Measurements from ENCODE around the gene PLA2G15.

The PLA2G15 gene

GRCh38 chr16:68227850-68228553 lies 17.2 kb upstream of the PLA2G15 start:
- H3K4me3 ChIP-seq (ENCODE audit: low read depth, low read length) = no peak overlapping the region
- no peak for TF ChIP-seq CTCF (conservative IDR thresholded peaks at IDR 0.05; ENCODE audit: low read depth, low read length)
- no peak for DNase-seq (ENCODE audit: low read depth)

DNA sequence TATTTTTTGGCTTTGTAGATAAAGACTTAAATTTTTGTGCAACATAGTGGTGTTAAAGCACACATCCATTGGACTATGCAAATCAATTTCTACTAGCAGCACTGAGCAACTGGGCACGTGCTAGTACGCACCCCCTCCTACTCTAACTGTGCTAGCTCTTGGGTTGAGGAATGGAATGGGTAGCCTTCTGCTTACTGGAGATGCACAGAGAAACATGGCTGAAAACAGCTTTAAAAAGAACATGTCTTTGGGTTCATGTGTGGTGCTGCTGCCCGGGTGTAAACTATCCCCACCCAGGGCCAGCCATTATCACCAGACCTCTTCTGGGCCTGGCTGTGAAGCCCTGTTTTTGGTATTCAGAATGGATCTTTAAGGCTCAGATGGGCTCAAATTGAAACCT lies 16.5 kb upstream of the PLA2G15 start:
- H3K4me3 ChIP-seq (ENCODE audit: low read depth, low read length) = no peak overlapping the region
- no peak for TF ChIP-seq CTCF (conservative IDR thresholded peaks at IDR 0.05; ENCODE audit: low read depth, low read length)
- no peak for DNase-seq (ENCODE audit: low read depth)

DNA sequence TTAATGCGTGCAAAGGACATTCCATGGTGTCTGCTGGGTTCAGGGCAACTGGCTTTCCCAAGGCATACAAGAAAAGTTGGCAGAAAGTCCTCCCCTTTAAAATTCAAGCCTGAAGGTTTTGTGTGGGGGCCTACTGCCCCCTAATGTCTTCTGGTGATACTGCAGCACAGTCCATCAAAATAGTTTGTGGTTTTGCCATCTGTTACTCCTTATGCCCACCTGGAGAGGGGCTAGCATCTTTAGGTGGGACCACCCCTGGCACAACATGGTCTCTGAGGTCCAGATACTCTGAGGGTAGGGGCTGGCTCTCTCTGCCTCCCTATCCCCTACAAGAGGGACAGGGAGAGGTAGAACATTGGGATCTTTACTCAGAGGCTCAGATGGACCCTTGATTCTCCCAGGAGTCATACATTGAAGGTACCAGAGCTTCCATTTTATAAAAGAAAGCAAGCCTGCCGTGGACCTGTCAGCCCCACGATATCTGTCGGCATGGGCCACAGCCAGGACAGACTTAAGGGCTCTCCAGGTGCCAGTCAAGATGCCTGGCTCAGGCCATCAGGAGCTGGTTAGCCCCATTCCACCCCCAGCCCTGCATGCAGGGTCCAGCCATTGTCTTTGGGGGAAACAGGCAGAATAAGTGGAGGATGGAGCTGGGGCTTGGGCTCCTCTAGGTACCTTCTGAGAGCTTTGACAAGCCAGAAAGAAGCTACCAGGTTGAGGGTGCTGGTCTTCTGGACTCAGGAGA lies 15.6 kb upstream of the PLA2G15 start:
- peak; percentile 91 for TF ChIP-seq CTCF (conservative IDR thresholded peaks at IDR 0.05; ENCODE audit: low read depth, low read length)
- peak; percentile 72 for DNase-seq (ENCODE audit: low read depth)
- no peak overlapping the region for H3K4me3 ChIP-seq (ENCODE audit: low read depth, low read length)

- no peak overlapping the region for H3K4me3 ChIP-seq (ENCODE audit: low read depth, low read length)
- no peak for TF ChIP-seq CTCF (conservative IDR thresholded peaks at IDR 0.05; ENCODE audit: low read depth, low read length)
- DNase-seq (ENCODE audit: low read depth) = no peak
Measured at GRCh38 chr16:68230176-68230571, 15.0 kb upstream of the PLA2G15 start.

DNA sequence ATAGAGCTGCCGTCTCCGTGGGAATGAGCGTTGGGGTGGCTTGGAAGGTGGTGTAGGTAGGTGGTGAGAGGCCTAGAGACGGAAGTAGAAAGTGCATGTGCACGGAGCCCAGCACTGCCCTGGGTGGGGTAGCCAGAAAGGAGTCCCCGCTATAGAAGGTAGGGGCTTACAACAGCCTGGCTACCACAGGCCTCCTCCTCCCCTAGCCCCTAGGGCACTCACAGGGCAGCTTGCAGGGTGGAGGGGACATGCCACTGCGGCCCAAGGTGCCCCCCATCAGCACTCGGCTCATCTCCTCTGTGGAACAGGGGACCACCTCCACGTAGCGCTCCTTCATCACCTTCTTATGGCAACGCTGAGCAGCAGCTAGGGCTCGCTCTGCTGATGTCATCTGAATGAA lies 14.2 kb upstream of the PLA2G15 start:
- H3K4me3 ChIP-seq (ENCODE audit: low read depth, low read length) = no peak overlapping the region
- DNase-seq (ENCODE audit: low read depth) = no peak
- no peak for TF ChIP-seq CTCF (conservative IDR thresholded peaks at IDR 0.05; ENCODE audit: low read depth, low read length)

DNA sequence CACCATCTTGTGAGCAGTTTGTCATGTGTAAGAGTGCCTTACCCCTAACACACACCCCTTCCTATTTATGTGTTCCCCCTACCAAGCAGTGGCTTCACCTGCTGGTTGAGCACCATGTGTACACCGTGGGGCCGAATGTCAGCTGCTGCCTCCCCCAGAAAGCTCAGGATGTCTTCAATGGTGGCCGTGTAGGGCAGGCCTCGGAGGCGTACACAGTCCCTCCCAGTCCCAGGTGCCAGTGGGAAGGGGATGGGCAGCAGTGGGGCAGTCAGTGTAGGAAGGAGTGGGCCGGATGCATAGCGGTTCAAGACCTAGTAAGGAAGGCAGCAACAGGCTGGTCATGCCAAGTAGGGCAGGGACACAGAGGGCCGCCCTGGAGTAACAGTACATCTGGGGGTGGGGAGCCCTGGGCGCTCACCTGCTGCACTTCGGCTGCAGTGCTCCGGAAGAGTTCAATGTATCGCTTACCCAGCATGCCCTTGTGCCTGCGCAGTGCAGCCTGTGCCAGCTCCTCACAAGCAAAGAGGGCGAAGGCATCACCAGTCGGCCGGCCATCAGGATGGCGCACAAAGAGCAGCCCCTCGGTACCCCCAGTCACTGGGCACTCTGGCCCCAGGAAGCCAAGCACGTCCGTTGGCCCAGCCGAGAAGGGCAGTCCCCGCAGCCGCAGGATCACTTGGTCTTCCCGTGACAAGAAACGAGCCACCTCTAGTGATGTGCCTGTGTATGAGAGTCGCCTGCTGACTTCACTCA lies 13.6 kb upstream of the PLA2G15 start:
- H3K4me3 ChIP-seq (ENCODE audit: low read depth, low read length) = no peak overlapping the region
- no peak for TF ChIP-seq CTCF (conservative IDR thresholded peaks at IDR 0.05; ENCODE audit: low read depth, low read length)
- no peak for DNase-seq (ENCODE audit: low read depth)

All from choroid plexus epithelial cell (primary cell).